Glomerular visceral epithelial cell (primary cell): ENCODE results near the gene THBS1.

ENCODE experiments used
- DNase-seq: peaks from one replicate; pipeline ENCODE4 v3.0.0-alpha.2; 2016; ENCODE audit errors: extremely low spot score

Gene THBS1

GRCh38 chr15:39588531-39589192 lies 7.8 kb downstream of the THBS1 start:
- DNase-seq, result peak; percentile 25

- peak; percentile 8 for DNase-seq
Observed at GRCh38 chr15:39589193-39589814, 8.4 kb downstream of the THBS1 start.

GRCh38 chr15:39589815-39590644 lies 9.2 kb downstream of the THBS1 start:
- peak; percentile 25 for DNase-seq

- DNase-seq, result peak; percentile 30
Observed at GRCh38 chr15:39591141-39591895, 10.4 kb downstream of the THBS1 start.

GRCh38 chr15:39591896-39592315 lies 11.0 kb downstream of the THBS1 start:
- DNase-seq, result peak; percentile 15

- peak; percentile 49 for DNase-seq
Observed at GRCh38 chr15:39592500-39592899, 11.6 kb downstream of the THBS1 start.

GRCh38 chr15:39593071-39593655 lies 12.3 kb downstream of the THBS1 start:
- DNase-seq, result peak; percentile 27

GRCh38 chr15:39593656-39594445 lies 13.0 kb downstream of the THBS1 start:
- DNase-seq, result peak; percentile 21

- DNase-seq, result peak; percentile 49
Observed at GRCh38 chr15:39594446-39595337, 13.8 kb downstream of the THBS1 start.

- peak; percentile 37 for DNase-seq
Observed at GRCh38 chr15:39595338-39596221, 14.7 kb downstream of the THBS1 start.

- peak; percentile 41 for DNase-seq
Observed at GRCh38 chr15:39596358-39597051, 15.6 kb downstream of the THBS1 start.

GRCh38 chr15:39597336-39597735 lies 16.5 kb downstream of the THBS1 start:
- no peak for DNase-seq

- peak; percentile 62 for DNase-seq
Observed at GRCh38 chr15:39597751-39598185, 16.9 kb downstream of the THBS1 start.

GRCh38 chr15:39598186-39598850 lies 17.4 kb downstream of the THBS1 start:
- peak; percentile 56 for DNase-seq

- DNase-seq, result peak; percentile 33
Observed at GRCh38 chr15:39598958-39599845, 18.3 kb downstream of the THBS1 start.

- DNase-seq, result no peak
Observed at GRCh38 chr15:39599871-39600270, 19.0 kb downstream of the THBS1 start.
